Dermis microvascular lymphatic vessel endothelial cell (primary cell): ENCODE results near the gene ARL6IP5. TPM values are rescaled to one million over a fixed set of nuclear protein-coding genes. Genes with fewer than 3 reads are reported as not detected.

ENCODE experiments used
- DNase-seq, 2 donors: peaks; one replicate each; pipeline versions ENCODE4 v3.0.0 to v3.0.0-alpha.2; 2010; ENCODE audit warnings: low read depth in 2 of 2
- total RNA-seq: library from RNA; depleted of rRNA; stranded (reverse); fragments of >200 nt; gene quantifications from 2 replicates; pipeline ENCODE4 v1.2.1, GENCODE V29; 2014

ARL6IP5 gene, protein sequence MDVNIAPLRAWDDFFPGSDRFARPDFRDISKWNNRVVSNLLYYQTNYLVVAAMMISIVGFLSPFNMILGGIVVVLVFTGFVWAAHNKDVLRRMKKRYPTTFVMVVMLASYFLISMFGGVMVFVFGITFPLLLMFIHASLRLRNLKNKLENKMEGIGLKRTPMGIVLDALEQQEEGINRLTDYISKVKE
- 65.5 and 77.4 TPM in 2 replicates for total RNA-seq

- DNase-seq = peak; percentile 80 to 96
These were observed at the start of gene ARL6IP5 for GRCh38 chr3:69084326-69085167. Gene ARL6IP5 (plus strand): TSS chr3:69084937. CDS start chr3:69085048, 111 bp downstream.

GRCh38 chr3:69044608-69045007, 40.1 kb upstream of the ARL6IP5 start:
- DNase-seq = no peak

GRCh38 chr3:69048990-69049389, 35.7 kb upstream of the ARL6IP5 start:
- DNase-seq = no peak

- peak; percentile 98 to 99 for DNase-seq
These were observed 32.8 kb upstream of the ARL6IP5 start, which contains the start of gene TMF1 for GRCh38 chr3:69051756-69052471. Gene TMF1 (minus strand): TSS chr3:69052333. CDS start chr3:69052086, 247 bp downstream.

GRCh38 chr3:69052472-69052898, 32.3 kb upstream of the ARL6IP5 start:
- DNase-seq = no peak

DNA sequence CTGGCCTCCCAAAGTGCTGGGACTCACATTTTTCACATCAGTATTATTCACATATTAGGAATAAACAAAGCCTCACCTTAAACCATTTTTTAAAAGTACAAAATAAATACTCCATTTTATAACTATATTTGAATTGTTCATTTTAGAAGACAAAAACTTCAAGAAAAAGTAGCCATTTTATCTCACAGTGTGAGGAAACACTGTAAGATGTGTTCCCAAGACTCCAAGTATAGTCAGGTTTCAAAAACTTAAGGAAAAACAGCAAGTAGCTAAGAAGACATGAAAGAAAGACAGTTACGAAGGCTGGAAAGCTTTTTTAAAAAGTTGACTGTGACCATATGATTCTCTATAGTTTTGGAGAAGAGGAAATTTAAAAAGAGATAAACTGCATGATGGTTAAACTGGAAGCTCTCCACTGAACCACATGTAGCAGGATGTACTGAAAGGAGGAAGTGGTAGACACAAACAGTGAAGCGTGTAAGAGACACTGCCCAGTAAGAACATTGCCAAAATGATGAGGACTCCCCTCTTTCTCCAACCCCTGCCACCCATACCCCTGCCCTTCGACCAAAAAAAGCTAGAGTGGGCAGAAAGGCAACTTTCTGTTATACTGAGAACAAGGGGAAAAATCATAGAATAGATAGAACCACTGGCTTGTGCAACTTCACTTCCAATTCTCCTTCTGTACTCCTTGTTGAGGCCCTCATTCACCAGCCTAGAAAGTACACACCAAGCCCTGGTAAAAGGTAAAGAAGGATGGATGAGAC, 26.4 kb upstream of the ARL6IP5 start:
- no peak for DNase-seq

- no peak for DNase-seq
These were observed 25.9 kb upstream of the ARL6IP5 start for GRCh38 chr3:69058947-69059224.

DNA sequence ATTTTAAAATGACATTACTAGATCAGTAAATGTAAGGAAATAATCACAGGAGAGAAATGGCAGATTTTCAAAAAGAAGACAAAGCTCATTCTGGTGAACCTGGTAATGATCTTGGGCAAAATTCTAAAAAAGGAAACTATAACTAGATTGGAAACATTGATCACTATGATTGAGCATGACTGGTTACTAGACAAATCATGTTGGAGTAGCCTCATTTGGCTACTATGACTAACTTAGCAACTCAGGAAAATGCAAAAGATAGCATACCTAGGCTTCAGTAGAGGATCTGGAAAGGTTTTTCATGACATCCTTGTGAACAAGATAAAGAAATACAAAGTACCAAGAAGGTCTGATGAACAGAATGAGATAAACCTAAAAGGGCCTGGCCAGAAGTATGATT, 25.0 kb upstream of the ARL6IP5 start:
- no peak for DNase-seq

- DNase-seq = no peak
These were observed 21.1 kb upstream of the ARL6IP5 start for GRCh38 chr3:69063636-69064035.

DNA sequence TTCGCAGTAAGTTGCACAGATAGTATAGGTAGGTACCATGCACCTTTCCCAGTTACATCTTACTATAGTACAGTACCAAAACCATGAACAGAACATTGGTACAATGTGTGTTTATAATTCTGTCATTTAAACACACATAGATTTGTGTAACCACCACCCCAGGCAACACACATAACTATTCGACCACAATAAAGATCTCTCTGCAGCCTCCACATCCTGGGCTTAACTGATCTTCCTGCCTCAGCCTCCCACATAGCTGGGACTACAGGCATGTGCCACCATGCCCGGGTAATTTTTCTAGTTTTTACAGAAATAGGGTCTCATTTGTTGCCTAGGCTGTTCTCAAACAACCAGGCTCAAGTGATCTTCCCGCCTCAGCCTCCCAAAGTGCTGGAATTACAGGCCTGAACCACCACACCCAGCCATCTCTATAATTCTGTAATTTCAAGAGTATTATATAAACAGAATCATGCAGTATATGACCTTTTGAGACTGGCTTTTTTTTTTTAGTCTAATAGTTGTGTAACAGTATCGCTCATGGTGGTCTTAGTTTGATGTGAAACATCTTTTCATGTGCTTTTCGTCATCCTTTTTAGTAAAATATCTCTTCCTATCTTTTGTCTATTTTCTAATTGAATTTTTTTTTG, 19.3 kb upstream of the ARL6IP5 start:
- DNase-seq = no peak

GRCh38 chr3:69066121-69066520, 18.6 kb upstream of the ARL6IP5 start:
- no peak for DNase-seq

DNA sequence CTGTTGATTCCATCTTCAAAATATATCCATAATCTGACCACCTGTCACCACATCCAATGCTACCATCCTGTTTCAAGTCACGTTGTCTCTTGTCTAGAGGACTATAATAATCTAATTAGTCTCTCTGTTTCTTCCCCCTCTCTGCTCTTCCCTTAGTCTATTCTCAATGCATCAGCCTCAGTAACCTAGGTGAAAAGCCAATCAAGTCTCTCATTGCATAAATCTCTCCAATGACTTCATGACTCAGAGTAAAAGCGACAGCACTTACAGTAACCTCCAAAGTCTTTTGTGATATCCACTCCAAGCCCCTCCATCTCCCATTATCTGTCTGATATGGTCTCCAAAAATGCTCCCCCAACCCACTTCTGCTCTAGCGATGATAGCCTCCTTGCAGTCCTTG, 11.8 kb upstream of the ARL6IP5 start:
- no peak for DNase-seq

- DNase-seq = peak in 1 of 2 donors; percentile 21
These were observed 5.2 kb upstream of the ARL6IP5 start for GRCh38 chr3:69079269-69080159.

- peak; percentile 57 to 91 for DNase-seq
These were observed 4.4 kb upstream of the ARL6IP5 start, which contains the start of gene UBA3 for GRCh38 chr3:69080233-69080920. Gene UBA3 (minus strand): TSS chr3:69080365. CDS start chr3:69080353, 12 bp downstream.

DNA sequence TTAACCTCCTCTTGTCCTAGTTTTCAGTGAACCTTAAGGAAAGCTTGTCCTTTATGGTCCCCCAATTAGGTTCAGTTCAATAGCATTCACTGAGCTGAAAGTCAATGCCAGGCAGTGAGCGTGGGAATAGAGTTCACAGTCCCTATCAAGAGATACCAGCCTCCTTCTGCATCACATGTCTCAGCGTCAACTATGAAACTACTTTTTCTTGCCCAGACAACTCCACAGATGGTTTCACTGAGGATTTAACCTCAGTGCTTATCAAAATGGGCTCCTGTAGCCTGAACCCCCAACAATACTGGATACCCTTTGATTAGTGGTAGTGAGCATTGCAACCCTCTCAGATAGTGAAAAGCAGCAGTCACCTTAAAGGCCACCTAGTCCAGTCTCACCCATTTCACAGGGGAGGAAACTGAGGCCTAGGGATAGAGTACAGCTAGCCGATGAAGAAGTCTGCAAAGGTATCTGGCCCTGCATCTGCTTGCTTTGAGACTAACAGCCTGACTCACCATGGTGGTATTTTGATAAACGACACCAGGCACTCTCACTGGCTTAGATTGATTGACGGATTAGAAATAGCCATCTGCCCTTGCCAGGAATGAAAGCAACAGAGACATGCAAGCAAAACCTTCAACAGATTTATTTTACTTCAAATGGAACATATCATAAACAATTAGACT, 3.0 kb upstream of the ARL6IP5 start:
- peak in 1 of 2 donors; percentile 78 for DNase-seq

- DNase-seq = peak in 1 of 2 donors; percentile 13
These were observed 2.4 kb upstream of the ARL6IP5 start for GRCh38 chr3:69082361-69082760.

DNA sequence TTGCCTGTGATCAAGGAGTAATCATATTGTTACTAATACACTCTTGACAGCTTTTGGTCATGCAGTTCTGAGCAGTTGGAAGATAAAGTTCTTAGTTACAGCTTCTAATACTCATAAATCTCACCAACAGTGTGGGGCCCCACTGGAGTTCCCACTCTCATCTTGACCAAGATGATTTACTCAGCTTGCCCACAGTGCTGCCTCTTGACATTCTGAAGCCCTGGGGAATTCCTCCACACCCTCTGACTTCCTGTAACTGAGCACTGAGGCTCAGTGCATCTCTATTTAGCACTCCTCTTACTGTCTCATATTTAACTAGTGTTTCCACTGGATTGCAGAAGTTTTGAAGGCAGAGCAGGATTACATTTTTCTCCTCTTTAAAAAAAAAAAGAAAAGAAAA, 1.9 kb upstream of the ARL6IP5 start:
- peak in 1 of 2 donors; percentile 77 for DNase-seq

- peak in 1 of 2 donors; percentile 46 for DNase-seq
These were observed 563 bp downstream of the ARL6IP5 start for GRCh38 chr3:69085168-69085832.
